Mammary epithelial cell (primary cell): ENCODE data around the gene ACTBL2.

Experiments
- CTCF ChIP-seq, 2 donors: IDR thresholded peaks in 1 of 2; conservative IDR thresholded peaks in 1 of 2; 2 replicates each; pipeline ENCODE4 v1.5.1; 2011 to 2012; ENCODE audit warnings: inconsistent platforms in 2 of 2, low read length in 2 of 2, mild to moderate bottlenecking in 2 of 2, control low read depth in 1 of 2, low read depth in 1 of 2; ENCODE audit not compliant: insufficient read depth in 1 of 2; ENCODE audit errors: extremely low read depth in 1 of 2
- EZH2 ChIP-seq: IDR thresholded peaks from 2 replicates; pipeline ENCODE4 v1.6.1; 2012; ENCODE audit warnings: low read length, inconsistent platforms, borderline replicate concordance

- TF ChIP-seq EZH2 (no peak), CTCF (conservative IDR thresholded peaks at IDR 0.05 in 1 of 2, IDR thresholded peaks at IDR 0.05 in 1 of 2; ENCODE audit: extremely low read depth in 1 of 2, insufficient read depth in 1 of 2, low read depth in 1 of 2, low read length in 2 of 2) (no peak)
Measured at GRCh38 chr5:57447658-57448057, 35.0 kb downstream of the ACTBL2 start.
